ENCODE data around the gene VPS8. TPM values are rescaled to one million over a fixed set of nuclear protein-coding genes. Genes with fewer than 3 reads are reported as not detected.

Gene VPS8
- total RNA-seq, 2 donors from 2014 or later, result 39.2 to 52.7 TPM

GRCh38 chr3:184811034-184811433 is 932 bp upstream of the VPS8 start:
- intact Hi-C loops (cut with DNase I), result no loop called here
- DNase-seq (no peak), ATAC-seq (no peak)
- WGBS, 2 donors, result 75 to 78% methylated on average over 3 of the region's 3 CpGs
- Histone ChIP-seq H3K4me1 (peaks cover 14% of the 10 kb centered on the region), H3K27me3 (no peaks in the 10 kb centered on the region), H3K36me3 (replicated peaks in 1 of 2; ENCODE audit: insufficient read depth in 1 of 2, low read depth in 2 of 2) (no peaks in the 10 kb centered on the region), H3K9me3 (no peaks in the 10 kb centered on the region), H3K4me3 (no peak overlapping the region), H3K27ac (no peak overlapping the region)
- TF ChIP-seq POLR2A (IDR thresholded peaks at IDR 0.05), result no peak
- TF ChIP-seq CTCF (IDR thresholded peaks at IDR 0.05), result no peak

GRCh38 chr3:184811663-184811998 is 335 bp upstream of the VPS8 start:
- H3K36me3 ChIP-seq (replicated peaks in 1 of 2; ENCODE audit: insufficient read depth in 1 of 2, low read depth in 2 of 2), result no peaks in the 10 kb centered on the region
- DNase-seq (no peak), ATAC-seq (no peak)
- TF ChIP-seq POLR2A (IDR thresholded peaks at IDR 0.05), result no peak
- no peak for TF ChIP-seq CTCF (IDR thresholded peaks at IDR 0.05)
- H3K4me3 ChIP-seq, result no peak overlapping the region
- H3K27ac ChIP-seq, result peak overlapping the region in 2 of 4 donors; percentile 77 to 80
- WGBS, 2 donors, result 0 to 2% methylated on average over 3 of the region's 3 CpGs
- intact Hi-C loops (cut with DNase I), result no loop called here
- no peaks in the 10 kb centered on the region for H3K9me3 ChIP-seq
- no peaks in the 10 kb centered on the region for H3K27me3 ChIP-seq
- peaks cover 14% of the 10 kb centered on the region for H3K4me1 ChIP-seq

DNA sequence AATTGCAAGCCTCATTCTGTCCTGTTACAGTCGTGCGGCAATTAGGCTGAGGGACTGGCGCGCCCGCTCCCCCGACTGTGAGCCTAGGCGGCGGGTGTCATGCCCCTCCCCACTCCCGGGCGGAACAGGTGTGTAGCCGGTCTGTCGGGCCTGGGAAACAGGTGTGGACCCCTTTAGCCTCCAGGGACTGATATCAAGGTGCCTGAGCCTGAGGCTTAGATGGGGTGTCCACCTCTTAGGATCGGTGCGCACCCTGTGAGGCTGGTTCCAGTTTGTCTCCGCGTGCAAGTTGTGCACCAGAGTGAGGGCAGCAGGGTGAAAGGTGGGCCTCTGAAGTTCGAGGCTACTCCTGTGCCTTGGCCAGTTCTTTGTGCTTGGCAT is 686 bp downstream of the VPS8 start:
- no peak for TF ChIP-seq POLR2A (IDR thresholded peaks at IDR 0.05)
- TF ChIP-seq CTCF (IDR thresholded peaks at IDR 0.05), result no peak
- peaks cover 14% of the 10 kb centered on the region for H3K4me1 ChIP-seq
- DNase-seq, result peak; percentile 29 to 50 (median 36)
- no peaks in the 10 kb centered on the region for H3K27me3 ChIP-seq
- peak overlapping the region in 3 of 4 donors; percentile 69 to 80 (median 77) for H3K27ac ChIP-seq
- H3K9me3 ChIP-seq, result no peaks in the 10 kb centered on the region
- ATAC-seq, result peak; percentile 21
- 0 to 3% methylated on average over 5 to 17 of the region's 17 CpGs for WGBS, 2 donors
- H3K36me3 ChIP-seq (replicated peaks in 1 of 2; ENCODE audit: insufficient read depth in 1 of 2, low read depth in 2 of 2), result no peaks in the 10 kb centered on the region
- intact Hi-C loops (cut with DNase I), result no loop called here
- H3K4me3 ChIP-seq, result peak overlapping the region; percentile 80 to 83

DNA sequence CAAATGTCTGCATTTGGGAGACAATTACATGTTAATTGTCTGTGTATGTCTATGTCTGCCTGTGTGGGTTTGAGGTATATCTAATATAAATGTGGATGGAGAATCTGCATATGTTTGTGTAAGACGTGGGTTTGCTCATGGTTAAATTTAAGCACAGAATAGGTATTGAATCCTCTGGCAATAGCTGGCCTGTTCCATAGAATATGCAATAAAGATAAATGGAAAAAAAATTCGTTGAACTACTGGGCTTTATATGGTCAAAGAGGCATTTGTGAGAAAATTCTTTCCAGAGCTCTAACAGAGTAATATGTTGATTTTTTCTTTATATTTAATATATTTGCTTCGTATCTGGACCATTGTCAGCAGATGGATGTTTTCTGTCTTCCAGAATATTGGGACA is 1.4 kb downstream of the VPS8 start:
- no peak for ATAC-seq
- intact Hi-C loops (cut with DNase I), result no loop called here
- WGBS, 2 donors, result 72 to 74% methylated on average over 3 of the region's 3 CpGs
- no peak for TF ChIP-seq CTCF (IDR thresholded peaks at IDR 0.05)
- no peak for TF ChIP-seq POLR2A (IDR thresholded peaks at IDR 0.05)
- peaks cover 14% of the 10 kb centered on the region for H3K4me1 ChIP-seq
- H3K4me3 ChIP-seq, result no peak overlapping the region
- DNase-seq, result no peak
- H3K36me3 ChIP-seq (replicated peaks in 1 of 2; ENCODE audit: insufficient read depth in 1 of 2, low read depth in 2 of 2), result no peaks in the 10 kb centered on the region
- H3K27me3 ChIP-seq, result no peaks in the 10 kb centered on the region
- H3K27ac ChIP-seq, result no peak overlapping the region
- no peaks in the 10 kb centered on the region for H3K9me3 ChIP-seq

- Histone ChIP-seq H3K4me1 (peaks cover 14% of the 10 kb centered on the region), H3K27me3 (no peaks in the 10 kb centered on the region), H3K36me3 (replicated peaks in 1 of 2; ENCODE audit: insufficient read depth in 1 of 2, low read depth in 2 of 2) (no peaks in the 10 kb centered on the region), H3K4me3 (no peak overlapping the region), H3K9me3 (no peaks in the 10 kb centered on the region), H3K27ac (no peak overlapping the region)
- intact Hi-C loops (cut with DNase I), result no loop called here
- ATAC-seq (no peak), DNase-seq (no peak)
- no peak for TF ChIP-seq POLR2A (IDR thresholded peaks at IDR 0.05)
- TF ChIP-seq CTCF (IDR thresholded peaks at IDR 0.05), result no peak
Measured at GRCh38 chr3:184814214-184814613, 2.2 kb downstream of the VPS8 start.

Data from body of pancreas (tissue), 4 donors.